ENCODE results near the gene BMPR1B. TPM values are rescaled to one million over a fixed set of nuclear protein-coding genes. Genes with fewer than 3 reads are reported as not detected.

The BMPR1B gene
- total RNA-seq, 3 donors from 2014 or later (not counting 1 experiment from before 2014, with no cell fraction given), result 0.25 TPM; not detected in 2

DNA sequence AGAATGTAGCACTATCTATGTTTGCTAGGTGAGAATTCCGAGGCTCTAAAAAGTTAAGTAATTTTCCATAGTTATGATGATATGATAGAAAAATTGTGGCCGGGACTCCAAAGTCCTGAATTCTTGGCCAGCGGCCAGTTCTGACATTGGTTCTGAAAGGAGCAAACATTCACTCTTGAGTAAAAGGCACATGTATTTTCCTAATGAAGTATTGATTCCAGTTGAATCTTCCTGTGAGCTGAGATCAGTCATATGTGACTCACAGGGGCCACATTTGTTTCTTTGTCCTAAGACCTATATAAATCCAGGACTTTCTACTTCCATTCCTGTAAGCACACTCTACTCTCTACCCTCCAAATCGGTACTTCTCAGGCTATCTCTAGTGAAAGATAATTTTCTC, 349.9 kb downstream of the BMPR1B start:
- intact Hi-C loops (cut with micrococcal nuclease), result no loop called here
- H3K9me3 ChIP-seq (ENCODE audit: control insufficient read depth, insufficient read depth, low read length), result no peaks in the 10 kb centered on the region
- Mint-ChIP-seq H3K4me3 (no peak overlapping the region), H3K27ac (no peak overlapping the region), H3K4me1 (no peaks in the 10 kb centered on the region), H3K36me3 (no peaks in the 10 kb centered on the region), H3K27me3 (ENCODE audit: low read depth in 2 of 2) (no peaks in the 10 kb centered on the region), H3K9me3 (no peaks in the 10 kb centered on the region)
- no peak for TF ChIP-seq CTCF (IDR thresholded peaks at IDR 0.05)
- no peaks in the 10 kb centered on the region for H3K36me3 ChIP-seq (ENCODE audit: control insufficient read depth, insufficient read depth, low read length)
- no peak overlapping the region for H3K4me3 ChIP-seq (ENCODE audit: low read length)
- no peaks in the 10 kb centered on the region for H3K27me3 ChIP-seq (ENCODE audit: control insufficient read depth, insufficient read depth, low read length)
- 89% methylated on average over 3 of the region's 4 CpGs for WGBS (ENCODE audit: insufficient coverage)
- H3K27ac ChIP-seq (ENCODE audit: low read length), result no peak overlapping the region
- H3K4me1 ChIP-seq (ENCODE audit: control insufficient read depth, insufficient read depth, low read length), result no peaks in the 10 kb centered on the region
- DNase-seq (no peak), ATAC-seq (no peak)

DNA sequence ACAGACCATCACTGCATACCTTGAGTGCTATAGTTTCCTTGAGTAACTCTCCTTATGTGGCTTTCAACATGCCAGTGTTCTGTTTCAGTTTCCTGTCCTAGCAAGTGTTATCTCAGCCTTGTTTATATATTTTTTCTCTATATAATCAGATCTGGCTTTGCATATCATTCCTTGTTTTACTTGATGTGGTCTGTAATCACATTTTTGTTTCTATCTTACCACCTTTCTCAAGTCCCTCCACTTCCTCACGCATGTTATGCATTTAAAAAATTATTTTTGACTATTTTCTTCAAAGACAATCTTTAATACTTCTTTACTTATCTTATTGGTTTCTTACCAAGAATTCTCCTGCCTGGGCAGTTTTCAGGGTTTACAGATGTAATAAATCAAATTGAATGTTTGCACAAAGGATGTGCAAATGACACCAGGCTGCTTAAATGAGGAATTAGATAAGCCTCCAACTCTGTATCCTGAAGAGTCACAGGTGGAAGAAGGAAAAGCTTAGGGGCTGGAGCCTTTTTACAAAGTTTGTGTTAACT, 351.2 kb downstream of the BMPR1B start:
- Mint-ChIP-seq H3K27me3 (ENCODE audit: low read depth in 2 of 2) (no peaks in the 10 kb centered on the region), H3K4me3 (no peak overlapping the region), H3K27ac (no peak overlapping the region), H3K4me1 (no peaks in the 10 kb centered on the region), H3K9me3 (no peaks in the 10 kb centered on the region), H3K36me3 (no peaks in the 10 kb centered on the region)
- ATAC-seq (no peak), DNase-seq (no peak)
- Histone ChIP-seq H3K9me3 (ENCODE audit: control insufficient read depth, insufficient read depth, low read length) (no peaks in the 10 kb centered on the region), H3K27me3 (ENCODE audit: control insufficient read depth, insufficient read depth, low read length) (no peaks in the 10 kb centered on the region), H3K36me3 (ENCODE audit: control insufficient read depth, insufficient read depth, low read length) (no peaks in the 10 kb centered on the region), H3K4me1 (ENCODE audit: control insufficient read depth, insufficient read depth, low read length) (no peaks in the 10 kb centered on the region), H3K4me3 (ENCODE audit: low read length) (no peak overlapping the region), H3K27ac (ENCODE audit: low read length) (no peak overlapping the region)
- intact Hi-C loops (cut with micrococcal nuclease), result no loop called here
- 89% methylated on average over 1 of the region's 1 CpG for WGBS (ENCODE audit: insufficient coverage)
- no peak for TF ChIP-seq CTCF (IDR thresholded peaks at IDR 0.05)

GRCh38 chr4:95114521-95114920, 356.8 kb downstream of the BMPR1B start:
- 54% methylated on average over 3 of the region's 3 CpGs for WGBS (ENCODE audit: insufficient coverage)
- no peaks in the 10 kb centered on the region for H3K36me3 Mint-ChIP-seq
- peaks cover 0 to 9% of the 10 kb centered on the region in 2 donors for H3K27me3 Mint-ChIP-seq (ENCODE audit: low read depth in 2 of 2)
- Histone ChIP-seq H3K4me3 (ENCODE audit: low read length) (no peak overlapping the region), H3K27me3 (ENCODE audit: control insufficient read depth, insufficient read depth, low read length) (no peaks in the 10 kb centered on the region), H3K9me3 (ENCODE audit: control insufficient read depth, insufficient read depth, low read length) (no peaks in the 10 kb centered on the region), H3K36me3 (ENCODE audit: control insufficient read depth, insufficient read depth, low read length) (no peaks in the 10 kb centered on the region), H3K27ac (ENCODE audit: low read length) (no peak overlapping the region), H3K4me1 (ENCODE audit: control insufficient read depth, insufficient read depth, low read length) (no peaks in the 10 kb centered on the region)
- H3K27ac Mint-ChIP-seq, result no peak overlapping the region
- DNase-seq (peak in 1 of 2 donors; percentile 7), ATAC-seq (no peak)
- no peaks in the 10 kb centered on the region for H3K9me3 Mint-ChIP-seq
- no peak overlapping the region for H3K4me3 Mint-ChIP-seq
- no peaks in the 10 kb centered on the region for H3K4me1 Mint-ChIP-seq
- no peak for TF ChIP-seq CTCF (IDR thresholded peaks at IDR 0.05)
- intact Hi-C loops (cut with micrococcal nuclease), result no loop called here

- no peaks in the 10 kb centered on the region for H3K4me1 Mint-ChIP-seq
- Histone ChIP-seq H3K9me3 (ENCODE audit: control insufficient read depth, insufficient read depth, low read length) (no peaks in the 10 kb centered on the region), H3K27ac (ENCODE audit: low read length) (no peak overlapping the region), H3K36me3 (ENCODE audit: control insufficient read depth, insufficient read depth, low read length) (no peaks in the 10 kb centered on the region), H3K27me3 (ENCODE audit: control insufficient read depth, insufficient read depth, low read length) (no peaks in the 10 kb centered on the region), H3K4me3 (ENCODE audit: low read length) (no peak overlapping the region), H3K4me1 (ENCODE audit: control insufficient read depth, insufficient read depth, low read length) (no peaks in the 10 kb centered on the region)
- ATAC-seq, result no peak
- TF ChIP-seq CTCF (IDR thresholded peaks at IDR 0.05), result no peak
- no peaks in the 10 kb centered on the region for H3K9me3 Mint-ChIP-seq
- H3K27ac Mint-ChIP-seq, result no peak overlapping the region
- H3K36me3 Mint-ChIP-seq, result no peaks in the 10 kb centered on the region
- H3K4me3 Mint-ChIP-seq, result no peak overlapping the region
- DNase-seq, result no peak
- intact Hi-C loops (cut with micrococcal nuclease), result no loop called here
- WGBS (ENCODE audit: insufficient coverage), result 93% methylated on average over 6 of the region's 6 CpGs
- H3K27me3 Mint-ChIP-seq (ENCODE audit: low read depth in 2 of 2), result peaks cover 0 to 9% of the 10 kb centered on the region in 2 donors
Measured at GRCh38 chr4:95118497-95118896, 360.7 kb downstream of the BMPR1B start.

All from natural killer cell (primary cell).